HG03575 (cell line): Measurements from ENCODE around the gene APC2.

Experiments
- ATAC-seq: cut with Tn5 transposase; IDR thresholded peaks from one replicate; pipeline ENCODE4 v1.9.1; 2021; ENCODE audit not compliant: unreplicated experiment, insufficient number of reproducible peaks, low FRiP score; ENCODE audit errors: extremely low read depth

The APC2 gene

DNA sequence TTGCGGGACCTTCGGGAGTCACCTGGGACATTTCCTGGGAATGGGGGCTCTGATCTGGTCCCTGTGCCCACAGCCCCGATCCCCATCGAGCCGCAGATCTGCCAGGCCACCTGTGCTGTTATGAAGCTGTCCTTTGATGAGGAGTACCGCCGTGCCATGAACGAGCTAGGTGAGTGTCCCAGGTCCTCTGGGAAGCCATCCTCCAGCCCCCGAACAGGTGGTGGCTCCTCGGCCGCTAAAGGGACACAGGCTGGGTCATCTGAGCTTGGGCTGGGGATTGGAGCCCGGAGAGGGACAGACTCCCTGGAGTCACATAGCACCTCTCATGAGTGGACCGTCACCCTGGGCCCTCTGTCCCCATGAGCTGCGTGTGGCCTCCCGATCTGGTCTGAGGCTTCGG, 8.0 kb downstream of the APC2 start:
- no peak for ATAC-seq

DNA sequence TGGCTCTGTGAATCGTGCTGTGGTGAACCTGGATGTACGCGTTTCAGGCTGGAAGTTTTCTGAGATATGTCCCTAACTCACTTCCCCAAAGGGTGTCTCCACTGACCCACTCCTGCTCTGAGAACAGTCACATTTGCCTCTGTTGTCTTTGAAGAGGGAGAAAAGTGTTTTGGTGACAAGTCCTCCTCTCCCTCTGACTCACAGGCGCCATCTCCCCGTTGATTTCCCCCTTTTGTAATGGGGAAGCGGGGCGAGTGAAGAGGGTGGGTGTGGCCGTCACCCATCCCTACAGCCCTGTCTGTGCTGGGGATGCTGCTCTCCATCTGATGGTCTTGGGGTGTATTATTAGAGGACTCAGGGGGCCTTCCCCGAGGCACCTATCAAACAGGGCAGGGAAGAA, 9.6 kb downstream of the APC2 start:
- ATAC-seq: no peak

DNA sequence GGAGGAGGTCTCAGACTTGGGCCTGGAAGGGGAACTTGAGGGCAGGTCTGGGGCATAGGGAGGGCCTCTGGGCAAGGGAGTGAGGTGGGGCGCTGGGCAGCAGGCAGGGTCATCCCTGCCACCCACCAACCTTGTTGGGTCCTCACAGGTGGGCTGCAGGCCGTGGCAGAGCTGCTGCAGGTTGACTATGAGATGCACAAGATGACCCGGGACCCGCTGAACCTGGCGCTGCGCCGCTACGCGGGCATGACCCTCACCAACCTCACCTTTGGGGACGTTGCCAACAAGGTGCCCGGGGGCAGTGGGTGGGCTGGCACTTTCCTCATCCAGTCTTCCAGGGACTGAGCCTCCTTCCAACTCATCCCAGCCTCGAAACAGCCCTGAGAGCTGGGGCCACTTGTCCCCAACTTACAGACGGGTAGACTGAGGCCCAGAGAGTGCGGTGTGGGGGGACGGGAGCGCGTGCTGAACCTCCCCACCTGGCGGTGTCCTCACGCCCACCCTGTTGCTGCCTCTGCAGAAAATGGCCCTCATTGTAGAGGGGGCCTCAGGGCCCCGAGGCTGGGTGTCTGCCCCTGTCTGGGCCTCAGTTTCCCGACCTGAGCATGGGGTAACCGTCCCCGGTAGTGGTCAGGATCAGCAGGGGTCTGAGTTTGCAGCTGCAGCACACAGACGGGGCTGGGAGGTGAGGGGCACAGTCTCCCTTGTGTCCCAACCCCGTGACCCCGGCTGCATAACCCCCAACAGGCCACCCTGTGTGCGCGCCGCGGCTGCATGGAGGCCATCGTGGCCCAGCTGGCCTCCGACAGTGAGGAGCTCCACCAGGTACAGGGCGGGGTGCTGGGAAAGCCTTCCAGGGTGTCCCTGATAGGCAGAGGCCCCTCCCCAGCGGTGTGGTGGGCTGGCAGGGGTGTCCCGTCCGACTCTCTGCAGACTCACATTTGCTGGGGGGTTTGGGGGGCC, 10.4 kb downstream of the APC2 start:
- ATAC-seq: no peak

GRCh38 chr19:1461862-1462261, 11.9 kb downstream of the APC2 start:
- ATAC-seq: no peak

GRCh38 chr19:1465191-1466016, 15.5 kb downstream of the APC2 start:
- no peak for ATAC-seq

- ATAC-seq: no peak
Measured at GRCh38 chr19:1466018-1466460, 16.1 kb downstream of the APC2 start.

DNA sequence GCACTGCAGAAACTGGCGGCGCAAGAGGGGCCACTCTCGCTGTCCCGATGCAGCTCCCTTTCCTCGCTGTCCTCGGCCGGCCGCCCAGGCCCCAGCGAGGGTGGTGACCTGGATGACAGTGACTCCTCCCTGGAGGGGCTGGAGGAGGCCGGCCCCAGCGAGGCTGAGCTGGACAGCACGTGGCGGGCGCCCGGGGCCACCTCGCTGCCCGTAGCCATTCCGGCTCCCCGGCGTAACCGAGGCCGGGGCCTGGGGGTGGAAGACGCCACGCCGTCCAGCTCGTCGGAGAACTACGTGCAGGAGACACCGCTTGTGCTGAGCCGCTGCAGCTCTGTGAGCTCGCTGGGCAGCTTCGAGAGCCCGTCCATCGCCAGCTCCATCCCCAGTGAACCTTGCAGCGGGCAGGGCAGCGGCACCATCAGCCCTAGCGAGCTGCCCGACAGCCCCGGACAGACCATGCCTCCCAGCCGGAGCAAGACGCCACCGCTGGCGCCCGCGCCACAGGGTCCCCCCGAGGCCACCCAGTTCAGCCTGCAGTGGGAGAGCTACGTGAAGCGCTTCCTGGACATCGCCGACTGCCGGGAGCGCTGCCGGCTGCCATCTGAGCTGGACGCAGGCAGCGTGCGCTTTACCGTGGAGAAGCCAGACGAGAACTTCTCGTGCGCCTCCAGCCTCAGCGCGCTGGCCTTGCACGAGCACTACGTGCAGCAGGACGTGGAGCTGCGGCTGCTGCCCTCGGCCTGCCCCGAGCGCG, 16.7 kb downstream of the APC2 start:
- no peak for ATAC-seq

GRCh38 chr19:1467215-1467489, 17.2 kb downstream of the APC2 start:
- no peak for ATAC-seq

DNA sequence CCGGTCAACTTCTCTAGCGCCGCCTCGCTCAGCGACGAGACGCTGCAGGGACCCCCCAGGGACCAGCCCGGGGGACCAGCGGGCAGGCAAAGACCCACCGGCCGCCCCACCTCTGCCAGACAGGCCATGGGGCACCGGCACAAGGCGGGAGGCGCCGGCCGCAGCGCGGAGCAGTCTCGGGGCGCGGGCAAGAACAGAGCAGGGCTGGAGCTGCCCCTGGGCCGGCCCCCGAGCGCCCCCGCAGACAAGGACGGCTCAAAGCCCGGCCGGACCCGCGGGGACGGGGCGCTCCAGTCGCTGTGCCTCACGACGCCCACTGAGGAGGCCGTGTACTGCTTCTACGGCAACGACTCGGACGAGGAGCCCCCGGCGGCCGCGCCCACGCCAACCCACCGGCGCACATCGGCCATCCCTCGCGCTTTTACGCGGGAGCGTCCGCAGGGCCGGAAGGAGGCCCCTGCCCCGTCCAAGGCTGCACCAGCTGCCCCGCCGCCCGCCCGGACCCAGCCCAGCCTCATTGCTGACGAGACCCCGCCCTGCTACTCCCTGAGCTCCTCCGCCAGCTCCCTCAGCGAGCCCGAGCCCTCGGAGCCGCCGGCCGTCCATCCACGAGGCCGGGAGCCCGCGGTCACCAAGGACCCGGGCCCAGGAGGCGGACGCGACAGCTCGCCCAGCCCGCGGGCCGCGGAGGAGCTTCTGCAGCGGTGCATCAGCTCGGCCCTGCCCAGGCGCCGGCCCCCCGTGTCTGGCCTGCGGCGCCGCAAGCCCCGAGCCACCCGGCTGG, 17.8 kb downstream of the APC2 start:
- ATAC-seq: no peak

GRCh38 chr19:1468274-1468820, 18.4 kb downstream of the APC2 start:
- no peak for ATAC-seq

- ATAC-seq: no peak
Measured at GRCh38 chr19:1468821-1469254, 18.9 kb downstream of the APC2 start.

GRCh38 chr19:1469255-1470054, 19.5 kb downstream of the APC2 start:
- no peak for ATAC-seq

DNA sequence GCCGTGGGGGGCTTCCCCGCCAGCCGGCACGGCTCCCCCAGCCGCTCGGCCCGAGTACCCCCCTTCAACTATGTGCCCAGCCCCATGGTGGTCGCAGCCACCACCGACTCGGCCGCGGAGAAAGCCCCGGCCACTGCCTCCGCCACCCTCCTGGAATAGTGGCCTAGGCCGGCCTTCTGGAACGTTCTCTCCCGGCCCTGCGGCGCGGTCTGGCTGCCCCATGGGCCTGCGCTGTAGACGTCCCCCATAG, 20.1 kb downstream of the APC2 start:
- ATAC-seq: no peak

DNA sequence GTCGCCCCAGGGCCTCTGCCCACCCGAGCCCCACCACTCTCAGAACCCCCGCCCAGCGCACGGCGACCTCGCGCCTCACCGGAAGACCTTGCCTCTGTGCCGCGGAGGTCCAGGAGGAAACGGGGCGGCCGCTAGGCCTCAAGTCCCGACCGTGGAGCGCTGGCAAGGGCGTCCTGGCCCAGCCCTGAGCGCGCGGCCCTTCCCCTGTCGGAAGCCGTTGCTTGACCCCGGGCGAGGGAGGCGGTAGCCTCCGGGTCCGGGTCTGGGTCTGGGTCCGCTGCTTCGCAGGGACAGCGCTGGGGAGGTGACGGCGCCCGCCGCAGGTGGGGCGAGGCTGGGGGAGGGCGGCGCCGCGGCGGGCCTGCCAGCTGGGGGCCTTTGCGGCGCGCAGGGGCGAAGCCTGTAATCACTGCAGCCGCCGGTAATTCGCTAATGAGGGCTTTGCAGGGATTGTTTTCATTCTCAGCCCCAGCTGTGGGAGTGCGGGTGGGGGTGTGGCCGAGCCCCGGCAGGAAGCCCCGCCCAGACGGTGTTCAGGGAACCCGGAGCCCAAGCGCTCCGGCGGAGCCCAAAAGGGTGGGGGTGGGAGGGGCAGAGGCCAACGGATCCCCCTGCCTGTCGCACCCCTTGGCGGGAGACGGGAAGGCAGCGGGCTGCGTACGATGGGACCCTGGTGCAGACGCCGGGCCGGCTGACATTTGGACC, 20.5 kb downstream of the APC2 start:
- no peak for ATAC-seq

DNA sequence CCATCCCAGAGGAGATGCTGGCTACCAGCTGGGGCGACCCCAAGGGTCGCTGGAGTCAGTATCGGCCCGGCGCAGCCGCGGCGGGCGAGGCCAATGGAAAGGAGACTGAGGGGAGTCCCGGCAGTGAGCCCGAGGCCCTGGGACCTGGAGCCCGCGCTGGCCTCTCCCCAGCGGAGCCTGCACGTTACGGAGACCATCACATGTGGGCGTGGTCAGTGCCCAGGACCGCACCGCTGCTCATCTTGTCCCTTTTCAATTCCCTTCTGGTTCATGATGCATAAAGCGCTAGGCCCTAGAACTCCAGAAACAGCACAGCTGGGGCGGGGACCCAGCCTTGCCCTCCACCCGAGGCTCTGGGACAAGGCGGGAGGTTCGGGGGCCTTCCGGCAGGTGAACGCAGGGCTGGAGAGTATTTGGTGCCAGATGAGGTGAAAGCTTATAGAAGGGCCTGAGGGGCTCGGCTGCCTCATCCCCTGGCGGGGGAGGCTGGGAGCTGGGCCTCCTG, 21.1 kb downstream of the APC2 start:
- no peak for ATAC-seq

GRCh38 chr19:1471515-1472160, 21.7 kb downstream of the APC2 start:
- ATAC-seq: no peak
